ENCODE data around the gene STIM2.

DNA sequence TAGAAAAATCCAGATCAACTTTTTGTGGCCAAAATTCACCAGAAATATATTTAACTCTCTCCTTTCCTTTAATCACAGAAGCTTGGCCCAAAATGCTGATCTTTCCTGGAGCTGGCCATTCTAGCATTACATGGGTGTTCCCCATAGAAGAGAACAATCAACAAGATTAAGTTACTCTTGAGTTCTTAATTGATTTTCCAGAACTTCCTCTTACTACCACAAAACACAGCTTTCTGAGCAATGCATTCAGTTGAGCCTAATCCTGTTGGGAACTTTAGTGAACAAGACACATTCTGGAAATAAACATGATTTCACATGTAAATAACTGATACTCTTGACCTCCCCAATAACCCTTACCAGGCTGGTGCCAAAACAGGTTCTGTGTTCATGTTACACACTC, 45.4 kb upstream of the STIM2 start:
- TF ChIP-seq, protein P1, sequence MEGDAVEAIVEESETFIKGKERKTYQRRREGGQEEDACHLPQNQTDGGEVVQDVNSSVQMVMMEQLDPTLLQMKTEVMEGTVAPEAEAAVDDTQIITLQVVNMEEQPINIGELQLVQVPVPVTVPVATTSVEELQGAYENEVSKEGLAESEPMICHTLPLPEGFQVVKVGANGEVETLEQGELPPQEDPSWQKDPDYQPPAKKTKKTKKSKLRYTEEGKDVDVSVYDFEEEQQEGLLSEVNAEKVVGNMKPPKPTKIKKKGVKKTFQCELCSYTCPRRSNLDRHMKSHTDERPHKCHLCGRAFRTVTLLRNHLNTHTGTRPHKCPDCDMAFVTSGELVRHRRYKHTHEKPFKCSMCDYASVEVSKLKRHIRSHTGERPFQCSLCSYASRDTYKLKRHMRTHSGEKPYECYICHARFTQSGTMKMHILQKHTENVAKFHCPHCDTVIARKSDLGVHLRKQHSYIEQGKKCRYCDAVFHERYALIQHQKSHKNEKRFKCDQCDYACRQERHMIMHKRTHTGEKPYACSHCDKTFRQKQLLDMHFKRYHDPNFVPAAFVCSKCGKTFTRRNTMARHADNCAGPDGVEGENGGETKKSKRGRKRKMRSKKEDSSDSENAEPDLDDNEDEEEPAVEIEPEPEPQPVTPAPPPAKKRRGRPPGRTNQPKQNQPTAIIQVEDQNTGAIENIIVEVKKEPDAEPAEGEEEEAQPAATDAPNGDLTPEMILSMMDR (IDR thresholded peaks at IDR 0.05), result no peak
- TF ChIP-seq ZFX (IDR thresholded peaks at IDR 0.05; ENCODE audit: borderline replicate concordance), result no peak

All from 22Rv1 (cell line).